Measurements from ENCODE around the gene ARID1A.
"Not testable (repeated sequence)": the region's sequence is repeated elsewhere in the genome, so short reads cannot be mapped to it uniquely, and the experiment has no call there.

ARID1A gene

GRCh38 chr1:26799479-26800142, 103.8 kb downstream of the ARID1A start:
- peak overlapping the region; percentile 87 for H3K4me2 ChIP-seq (ENCODE audit: low read depth, low read length, poor library complexity, severe bottlenecking)
- TF ChIP-seq EZH2phosphoT487 (IDR thresholded peaks at IDR 0.05; ENCODE audit: borderline replicate concordance): no peak
- no peak for TF ChIP-seq CTCF (conservative IDR thresholded peaks at IDR 0.05; ENCODE audit: low read length)
- H3K4me1 ChIP-seq (ENCODE audit: insufficient read depth, low read length, poor library complexity, severe bottlenecking): peaks cover 27% of the 10 kb centered on the region

GRCh38 chr1:26803932-26804331, 108.1 kb downstream of the ARID1A start:
- H3F3A ChIP-seq (ENCODE audit: low read depth); H2AFZ ChIP-seq (ENCODE audit: low read length); H3K4me3 ChIP-seq (ENCODE audit: low read length, poor library complexity, severe bottlenecking); H3K9ac ChIP-seq (ENCODE audit: low read depth, low read length, poor library complexity, severe bottlenecking); H4K20me1 ChIP-seq (ENCODE audit: insufficient read depth, low read length, poor library complexity, severe bottlenecking); H3K36me3 ChIP-seq (ENCODE audit: insufficient read depth, low read length); H3K79me2 ChIP-seq (ENCODE audit: insufficient read depth, low read length); H3K4me2 ChIP-seq (ENCODE audit: low read depth, low read length, poor library complexity, severe bottlenecking); H3K9me2 ChIP-seq (replicated peaks; ENCODE audit: low read depth, low read length); H3K9me3 ChIP-seq (ENCODE audit: insufficient read depth, low read depth, low read length); H3K27me3 ChIP-seq (ENCODE audit: insufficient read depth, low read length, poor library complexity, severe bottlenecking): not testable (repeated sequence)
- peaks cover 23% of the 10 kb centered on the region for H3K4me1 ChIP-seq (ENCODE audit: insufficient read depth, low read length, poor library complexity, severe bottlenecking)

More at GRCh38 chr1:26799479-26800142, 103.8 kb downstream of the ARID1A start:
- Histone ChIP-seq H4K20me1 (ENCODE audit: insufficient read depth, low read length, poor library complexity, severe bottlenecking) (no peaks in the 10 kb centered on the region), H3K9me2 (replicated peaks; ENCODE audit: low read depth, low read length) (no peaks in the 10 kb centered on the region), H3K9ac (ENCODE audit: low read depth, low read length, poor library complexity, severe bottlenecking) (peak overlapping the region; percentile 43), H3K36me3 (ENCODE audit: insufficient read depth, low read length) (no peaks in the 10 kb centered on the region; the same call in 1 of the 2 replicates), H3K27me3 (ENCODE audit: insufficient read depth, low read length, poor library complexity, severe bottlenecking) (no peaks in the 10 kb centered on the region), H3K9me3 (ENCODE audit: insufficient read depth, low read depth, low read length) (no peaks in the 10 kb centered on the region), H2AFZ (ENCODE audit: low read length) (peak overlapping the region; percentile 44; the same call in 1 of the 2 replicates), H3F3A (ENCODE audit: low read depth) (peaks cover 2% of the 10 kb centered on the region; the same call in 1 of the 2 replicates), H3K4me3 (ENCODE audit: low read length, poor library complexity, severe bottlenecking) (peak overlapping the region; percentile 62), H3K79me2 (ENCODE audit: insufficient read depth, low read length) (no peaks in the 10 kb centered on the region)

- not testable (repeated sequence) for H3K4me2 ChIP-seq (ENCODE audit: low read depth, low read length, poor library complexity, severe bottlenecking); H3K9me2 ChIP-seq (replicated peaks; ENCODE audit: low read depth, low read length); H3K9ac ChIP-seq (ENCODE audit: low read depth, low read length, poor library complexity, severe bottlenecking); H3K79me2 ChIP-seq (ENCODE audit: insufficient read depth, low read length); H2AFZ ChIP-seq (ENCODE audit: low read length); H3K36me3 ChIP-seq (ENCODE audit: insufficient read depth, low read length); H3F3A ChIP-seq (ENCODE audit: low read depth); H3K9me3 ChIP-seq (ENCODE audit: insufficient read depth, low read depth, low read length); H3K27me3 ChIP-seq (ENCODE audit: insufficient read depth, low read length, poor library complexity, severe bottlenecking); H3K4me3 ChIP-seq (ENCODE audit: low read length, poor library complexity, severe bottlenecking); H4K20me1 ChIP-seq (ENCODE audit: insufficient read depth, low read length, poor library complexity, severe bottlenecking)
- TF ChIP-seq CTCF (conservative IDR thresholded peaks at IDR 0.05; ENCODE audit: low read length): peak; percentile 71
- peaks cover 15% of the 10 kb centered on the region for H3K4me1 ChIP-seq (ENCODE audit: insufficient read depth, low read length, poor library complexity, severe bottlenecking)
Observed at GRCh38 chr1:26810105-26810504, 114.3 kb downstream of the ARID1A start.

- Histone ChIP-seq H3K9me3 (ENCODE audit: insufficient read depth, low read depth, low read length) (no peaks in the 10 kb centered on the region), H3K79me2 (ENCODE audit: insufficient read depth, low read length) (no peaks in the 10 kb centered on the region), H3K9ac (ENCODE audit: low read depth, low read length, poor library complexity, severe bottlenecking) (no peak overlapping the region), H3K9me2 (replicated peaks; ENCODE audit: low read depth, low read length) (no peaks in the 10 kb centered on the region), H3K36me3 (ENCODE audit: insufficient read depth, low read length) (no peaks in the 10 kb centered on the region), H2AFZ (ENCODE audit: low read length) (no peak overlapping the region), H3K4me1 (ENCODE audit: insufficient read depth, low read length, poor library complexity, severe bottlenecking) (peaks cover 15% of the 10 kb centered on the region), H3K27me3 (ENCODE audit: insufficient read depth, low read length, poor library complexity, severe bottlenecking) (no peaks in the 10 kb centered on the region), H4K20me1 (ENCODE audit: insufficient read depth, low read length, poor library complexity, severe bottlenecking) (no peaks in the 10 kb centered on the region), H3K4me2 (ENCODE audit: low read depth, low read length, poor library complexity, severe bottlenecking) (no peak overlapping the region), H3K4me3 (ENCODE audit: low read length, poor library complexity, severe bottlenecking) (no peak overlapping the region), H3F3A (ENCODE audit: low read depth) (no peaks in the 10 kb centered on the region)
- TF ChIP-seq EZH2phosphoT487 (IDR thresholded peaks at IDR 0.05; ENCODE audit: borderline replicate concordance) (no peak), CTCF (conservative IDR thresholded peaks at IDR 0.05; ENCODE audit: low read length) (no peak)
Observed at GRCh38 chr1:26811057-26811456, 115.2 kb downstream of the ARID1A start.
